ENCODE measurements around the gene DPP6.
"Not testable (repeated sequence)": the region's sequence is repeated elsewhere in the genome, so short reads cannot be mapped to it uniquely, and the experiment has no call there.

DPP6 gene

GRCh38 chr7:154678001-154678550, 625.9 kb downstream of the DPP6 start:
- DNase-seq = not testable (repeated sequence)

GRCh38 chr7:154679379-154680053, 627.3 kb downstream of the DPP6 start:
- DNase-seq = no peak

GRCh38 chr7:154680894-154681659, 628.9 kb downstream of the DPP6 start:
- DNase-seq = no peak

- no peak for DNase-seq
Observed at GRCh38 chr7:154682003-154682402, 629.8 kb downstream of the DPP6 start.

GRCh38 chr7:154684666-154685563, 632.7 kb downstream of the DPP6 start:
- no peak for DNase-seq

GRCh38 chr7:154685564-154685901, 633.3 kb downstream of the DPP6 start:
- DNase-seq = no peak

GRCh38 chr7:154686305-154686704, 634.1 kb downstream of the DPP6 start:
- no peak for DNase-seq

GRCh38 chr7:154688952-154689351, 636.8 kb downstream of the DPP6 start:
- no peak for DNase-seq

- DNase-seq = no peak
Observed at GRCh38 chr7:154690411-154690810, 638.2 kb downstream of the DPP6 start.

- no peak for DNase-seq
Observed at GRCh38 chr7:154693661-154694060, 641.5 kb downstream of the DPP6 start.

- DNase-seq = no peak
Observed at GRCh38 chr7:154695836-154696235, 643.6 kb downstream of the DPP6 start.

GRCh38 chr7:154696556-154696955, 644.4 kb downstream of the DPP6 start:
- no peak for DNase-seq

- no peak for DNase-seq
Observed at GRCh38 chr7:154698726-154699291, 646.6 kb downstream of the DPP6 start.

- no peak for DNase-seq
Observed at GRCh38 chr7:154699417-154699816, 647.2 kb downstream of the DPP6 start.

GRCh38 chr7:154709840-154710520, 657.8 kb downstream of the DPP6 start:
- no peak for DNase-seq

- no peak for DNase-seq
Observed at GRCh38 chr7:154720016-154720415, 667.8 kb downstream of the DPP6 start.

GRCh38 chr7:154721086-154721485, 668.9 kb downstream of the DPP6 start:
- no peak for DNase-seq

- DNase-seq = no peak
Observed at GRCh38 chr7:154726368-154726767, 674.2 kb downstream of the DPP6 start.

GRCh38 chr7:154729056-154729455, 676.9 kb downstream of the DPP6 start:
- no peak for DNase-seq

GRCh38 chr7:154735766-154736165, 683.6 kb downstream of the DPP6 start:
- DNase-seq = no peak

GRCh38 chr7:154736389-154736788, 684.2 kb downstream of the DPP6 start:
- DNase-seq = no peak

- DNase-seq = no peak
Observed at GRCh38 chr7:154738216-154738615, 686.0 kb downstream of the DPP6 start.
